Glutamatergic neuron (in vitro differentiated cells): ENCODE results near the gene JPH3. TPM values are rescaled to one million over a fixed set of nuclear protein-coding genes. Genes with fewer than 3 reads are reported as not detected.
A peak's percentile ranks its signal among the peaks of the same experiment; 100 is the strongest.

Source experiments
- DNase-seq: peaks from one replicate; pipeline ENCODE4 v3.0.0; 2022
- H3K27ac Mint-ChIP-seq: one replicate; pipeline ENCODE4 v1.8.0; 2020; ENCODE audit warnings: mild to moderate bottlenecking, mixed read lengths, inconsistent platforms; ENCODE audit not compliant: unreplicated experiment
- H3K27me3 Mint-ChIP-seq: one replicate; pipeline ENCODE4 v1.8.0; 2020; ENCODE audit warnings: mild to moderate bottlenecking, moderate library complexity, mixed read lengths, inconsistent platforms; ENCODE audit not compliant: unreplicated experiment
- H3K36me3 Mint-ChIP-seq: one replicate; pipeline ENCODE4 v1.8.0; 2020; ENCODE audit warnings: mild to moderate bottlenecking, mixed read lengths, inconsistent platforms; ENCODE audit not compliant: unreplicated experiment
- H3K4me1 Mint-ChIP-seq: one replicate; pipeline ENCODE4 v1.8.0; 2020; ENCODE audit warnings: mild to moderate bottlenecking, low read depth, mixed read lengths, inconsistent platforms; ENCODE audit not compliant: unreplicated experiment
- H3K4me3 Mint-ChIP-seq: one replicate; pipeline ENCODE4 v1.8.0; 2020; ENCODE audit warnings: mild to moderate bottlenecking, mixed read lengths, inconsistent platforms; ENCODE audit not compliant: unreplicated experiment
- H3K9me3 Mint-ChIP-seq: one replicate; pipeline ENCODE4 v1.8.0; 2020; ENCODE audit warnings: mild to moderate bottlenecking, moderate library complexity, mixed read lengths, inconsistent platforms; ENCODE audit not compliant: unreplicated experiment
- CTCF ChIP-seq: fragments of 200-600 bp; sonication (generic); IDR thresholded peaks from one replicate; pipeline ENCODE4 v1.5.0; 2021; ENCODE audit not compliant: partially characterized antibody, unreplicated experiment
- total RNA-seq: library from RNA; stranded (reverse); fragmentation: NEBNext Ultra II Directional; extraction: Animal tissue kit (Norgen Biotek cat#: 25700); gene quantifications from one replicate; pipeline ENCODE4 v1.2.1, GENCODE V29; 2021; ENCODE audit not compliant: unreplicated experiment

JPH3 gene
- total RNA-seq, 1 donor from 2014 or later = 10.5 TPM

GRCh38 chr16:87600246-87600645 is 2.1 kb upstream of the JPH3 start:
- TF ChIP-seq CTCF = no peak
- no peak for DNase-seq
- peaks cover 21% of the 10 kb centered on the region for H3K27me3 Mint-ChIP-seq
- no peak overlapping the region for H3K4me3 Mint-ChIP-seq
- peaks cover 8% of the 10 kb centered on the region for H3K9me3 Mint-ChIP-seq
- no peak overlapping the region for H3K27ac Mint-ChIP-seq
- H3K36me3 Mint-ChIP-seq = no peaks in the 10 kb centered on the region
- H3K4me1 Mint-ChIP-seq = peaks cover 8% of the 10 kb centered on the region

GRCh38 chr16:87601401-87601981 is 817 bp upstream of the JPH3 start:
- peaks cover 10% of the 10 kb centered on the region for H3K4me1 Mint-ChIP-seq
- no peak for TF ChIP-seq CTCF
- H3K27me3 Mint-ChIP-seq = peaks cover 18% of the 10 kb centered on the region
- H3K27ac Mint-ChIP-seq = no peak overlapping the region
- peak overlapping the region; percentile 65 for H3K4me3 Mint-ChIP-seq
- no peak for DNase-seq
- no peaks in the 10 kb centered on the region for H3K36me3 Mint-ChIP-seq
- H3K9me3 Mint-ChIP-seq = peaks cover 9% of the 10 kb centered on the region

GRCh38 chr16:87602821-87603683 is 744 bp downstream of the JPH3 start:
- TF ChIP-seq CTCF = no peak
- Mint-ChIP-seq H3K27ac (peak overlapping the region; percentile 48), H3K4me1 (peaks cover 12% of the 10 kb centered on the region), H3K36me3 (no peaks in the 10 kb centered on the region), H3K9me3 (peaks cover 17% of the 10 kb centered on the region), H3K4me3 (peak overlapping the region; percentile 90), H3K27me3 (peaks cover 22% of the 10 kb centered on the region)
- DNase-seq = peak; percentile 60

DNA sequence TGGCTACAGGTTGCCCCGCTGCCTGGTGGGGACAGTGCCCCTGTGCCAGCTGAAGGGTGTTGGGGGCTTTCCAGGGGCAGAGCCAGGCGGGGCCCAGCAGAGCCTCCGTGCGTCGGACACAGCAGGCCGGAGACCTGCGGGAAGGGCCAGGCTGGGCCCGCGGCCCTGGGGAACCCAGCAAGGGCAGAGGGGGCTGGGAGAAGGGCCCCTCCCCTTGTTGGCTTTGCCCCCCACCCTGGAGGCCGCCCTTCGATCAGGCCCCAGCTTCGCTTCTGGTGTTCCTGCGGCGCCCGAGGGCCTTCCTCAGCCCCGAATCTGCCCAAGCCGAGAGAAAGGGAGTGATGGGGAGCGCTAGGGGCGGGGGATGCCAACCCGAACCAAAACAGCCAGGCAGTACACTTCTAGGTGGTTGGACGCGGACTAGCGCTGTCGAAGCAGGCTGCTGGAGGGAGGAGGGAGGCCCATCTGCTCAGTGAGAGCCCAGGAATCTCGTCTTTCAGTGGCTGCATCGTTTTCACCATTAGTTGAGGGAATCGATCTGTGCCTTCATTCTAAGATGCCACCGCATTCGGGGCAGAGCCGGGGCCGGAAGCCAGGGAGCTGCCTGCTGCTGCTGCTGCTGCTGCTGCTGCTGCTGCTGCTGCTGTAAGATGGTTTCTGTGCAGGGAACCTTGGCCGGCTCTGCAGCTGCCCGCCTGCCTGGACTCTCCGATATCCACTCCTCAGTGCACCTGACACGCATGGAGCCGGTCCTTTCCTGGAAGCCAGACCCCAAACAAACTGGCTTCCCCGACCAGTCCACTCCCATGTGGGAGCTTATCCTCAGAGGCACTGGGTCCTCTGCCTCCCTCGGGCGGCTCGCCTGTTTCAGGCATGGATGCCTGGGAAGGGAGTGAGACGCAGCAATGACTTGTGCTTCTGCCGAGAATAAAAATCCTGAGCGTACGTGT is 1.7 kb downstream of the JPH3 start:
- TF ChIP-seq CTCF = no peak
- H3K36me3 Mint-ChIP-seq = no peaks in the 10 kb centered on the region
- peak; percentile 72 for DNase-seq
- H3K4me3 Mint-ChIP-seq = peak overlapping the region; percentile 90
- no peak overlapping the region for H3K27ac Mint-ChIP-seq
- peaks cover 12% of the 10 kb centered on the region for H3K4me1 Mint-ChIP-seq
- peaks cover 22% of the 10 kb centered on the region for H3K27me3 Mint-ChIP-seq
- peaks cover 17% of the 10 kb centered on the region for H3K9me3 Mint-ChIP-seq
